Lung (tissue), 12 donors: Measurements from ENCODE around the gene MAP7. TPM values are rescaled to one million over a fixed set of nuclear protein-coding genes. Genes with fewer than 3 reads are reported as not detected.

Experiments
- ATAC-seq: fragments of 200-7000 bp; cut with Tn5 transposase; one replicate; pipeline ENCODE4 v1.9.1; 2020; ENCODE audit warnings: moderate number of reproducible peaks; ENCODE audit not compliant: insufficient read depth, low FRiP score
- DNase-seq, 3 donors: peaks; one replicate each; pipeline ENCODE4 v3.0.0-alpha.2; 2013 to 2017
- H3K27ac ChIP-seq, 2 donors: one replicate each; pipeline ENCODE4 v1.5.1; 2013; ENCODE audit warnings: mild to moderate bottlenecking in 2 of 2, moderate library complexity in 2 of 2, control low read depth in 1 of 2, inconsistent platforms in 1 of 2, low read depth in 1 of 2, low read length in 1 of 2
- H3K27me3 ChIP-seq, 3 donors: one replicate each; pipeline ENCODE4 v1.5.1; 2013; ENCODE audit warnings: low read length in 2 of 3; ENCODE audit not compliant: control insufficient read depth in 3 of 3, insufficient read depth in 3 of 3
- H3K36me3 ChIP-seq, 4 donors: one replicate each; pipeline ENCODE4 v1.5.1; 2013; ENCODE audit warnings: low read length in 4 of 4, mild to moderate bottlenecking in 1 of 4, moderate library complexity in 1 of 4; ENCODE audit not compliant: control insufficient read depth in 4 of 4, insufficient read depth in 4 of 4
- H3K4me1 ChIP-seq, 5 donors: one replicate each; pipeline ENCODE4 v1.5.1; 2013; ENCODE audit warnings: low read length in 5 of 5, mild to moderate bottlenecking in 2 of 5, moderate library complexity in 1 of 5; ENCODE audit not compliant: control insufficient read depth in 5 of 5, insufficient read depth in 5 of 5
- H3K4me3 ChIP-seq: one replicate; pipeline ENCODE4 v1.5.1; 2013; ENCODE audit warnings: mild to moderate bottlenecking, control low read depth, moderate library complexity
- H3K9ac ChIP-seq, 2 donors: one replicate each; pipeline ENCODE4 v1.5.1; 2013; ENCODE audit warnings: low read length in 2 of 2, control low read depth in 1 of 2; ENCODE audit not compliant: insufficient read depth in 1 of 2
- H3K9me3 ChIP-seq, 4 donors: one replicate each; pipeline ENCODE4 v1.5.1; 2013; ENCODE audit warnings: low read length in 3 of 4, mild to moderate bottlenecking in 1 of 4, moderate library complexity in 1 of 4; ENCODE audit not compliant: control insufficient read depth in 4 of 4, insufficient read depth in 3 of 4
- CTCF ChIP-seq: IDR thresholded peaks from 2 replicates; pipeline ENCODE4 v1.5.1; 2012; ENCODE audit warnings: mild to moderate bottlenecking; ENCODE audit errors: control extremely low read depth, extremely low read depth
- WGBS, 2 donors: extraction: QIAGEN DNeasy Blood & Tissue Kit; methylation state at CpG; one replicate each; pipeline ENCODE4 v1.1.7; 2013; 5-methylcytosine and 5-hydroxymethylcytosine counted together
- polyA plus RNA-seq, 2 donors: library from polyadenylated mRNA; stranded (reverse); fragments of 200-250 nt; gene quantifications; one replicate each; pipeline ENCODE4 v1.2.1, GENCODE V29; 2013
- total RNA-seq, 2 donors: library from RNA; depleted of rRNA in 1 of 2; stranded (reverse); fragments of >200 nt in 1 of 2; gene quantifications; one replicate each; pipeline ENCODE4 v1.2.1, GENCODE V29; 2014 to 2021
- donor health status: control.
- donor health status: control.
- donor health status: Bipolar disorder and iron deficiency.
- donor health status: healthy.
- donor health status: DM: yes; HTN: yes; CAD: no.

The MAP7 gene
- total and polyA plus RNA-seq, 4 donors: 8.4 to 23.4 (median 12.3) TPM

GRCh38 chr6:136420853-136421252, 129.4 kb downstream of the MAP7 start:
- no peaks in the 10 kb centered on the region for H3K9me3 ChIP-seq
- DNase-seq (no peak), ATAC-seq (no peak)
- TF ChIP-seq CTCF: no peak
- no peak overlapping the region for H3K9ac ChIP-seq
- H3K4me3 ChIP-seq: no peak overlapping the region
- peaks cover 0 to 3% (median 0%) of the 10 kb centered on the region in 5 donors for H3K4me1 ChIP-seq
- WGBS, 2 donors: 87 to 91% methylated on average over 3 of the region's 3 CpGs
- H3K27ac ChIP-seq: no peak overlapping the region
- no peaks in the 10 kb centered on the region for H3K27me3 ChIP-seq
- no peaks in the 10 kb centered on the region for H3K36me3 ChIP-seq

GRCh38 chr6:136415351-136416007, 134.7 kb downstream of the MAP7 start:
- H3K4me1 ChIP-seq: no peaks in the 10 kb centered on the region
- H3K9me3 ChIP-seq: no peaks in the 10 kb centered on the region
- no peak overlapping the region for H3K27ac ChIP-seq
- WGBS, 2 donors: 52 to 76% methylated on average over 5 of the region's 5 CpGs
- no peaks in the 10 kb centered on the region for H3K27me3 ChIP-seq
- H3K4me3 ChIP-seq: no peak overlapping the region
- ATAC-seq (no peak), DNase-seq (peak in 1 of 3 donors; percentile 46)
- H3K9ac ChIP-seq: no peak overlapping the region
- no peaks in the 10 kb centered on the region for H3K36me3 ChIP-seq
- TF ChIP-seq CTCF: no peak

GRCh38 chr6:136412410-136412809, 137.8 kb downstream of the MAP7 start:
- no peak for TF ChIP-seq CTCF
- DNase-seq (no peak), ATAC-seq (no peak)
- Histone ChIP-seq H3K27me3 (no peaks in the 10 kb centered on the region), H3K4me1 (no peaks in the 10 kb centered on the region), H3K9ac (no peak overlapping the region), H3K4me3 (no peak overlapping the region), H3K27ac (no peak overlapping the region), H3K36me3 (peaks cover 0 to 1% (median 0%) of the 10 kb centered on the region in 4 donors), H3K9me3 (peaks cover 0 to 1% (median 0%) of the 10 kb centered on the region in 4 donors)
- WGBS, 2 donors: 93 to 96% methylated on average over 3 of the region's 3 CpGs
